GM23338 (cell line): ENCODE results near the gene TRMT6. TPM values are rescaled to one million over a fixed set of nuclear protein-coding genes. Genes with fewer than 3 reads are reported as not detected.

Experiments used
- ATAC-seq: fragments of 200-7000 bp; cut with Tn5 transposase; 3 replicates; pipeline ENCODE4 v1.9.1; 2020
- DNase-seq: peaks from one replicate; pipeline ENCODE4 v3.0.0-alpha.2; 2015; ENCODE audit warnings: low spot score
- H2AFZ ChIP-seq: fragments of 200-600 bp; sonication (generic); 2 replicates; pipeline ENCODE4 v1.8.0; 2016; ENCODE audit warnings: antibody characterized with exemption, mild to moderate bottlenecking, moderate library complexity
- H3F3A ChIP-seq: fragments of 200-600 bp; sonication (generic); replicated peaks from 2 replicates; pipeline ENCODE4 v1.8.0; 2017; ENCODE audit warnings: antibody characterized with exemption, mixed run types, low read depth
- H3K27ac ChIP-seq: fragments of 200-600 bp; sonication (generic); 2 replicates; pipeline ENCODE4 v1.6.1; 2016; ENCODE audit warnings: low read depth
- H3K27me3 ChIP-seq: fragments of 200-600 bp; sonication (generic); 2 replicates; pipeline ENCODE4 v1.8.0; 2016; ENCODE audit warnings: mild to moderate bottlenecking, mixed run types, moderate library complexity; ENCODE audit not compliant: insufficient read depth
- H3K36me3 ChIP-seq: fragments of 200-600 bp; sonication (generic); 2 replicates; pipeline ENCODE4 v1.8.0; 2016; ENCODE audit warnings: mild to moderate bottlenecking; ENCODE audit not compliant: insufficient read depth
- H3K4me1 ChIP-seq: fragments of 200-600 bp; sonication (generic); 2 replicates; pipeline ENCODE4 v1.8.0; 2016; ENCODE audit warnings: mild to moderate bottlenecking, moderate library complexity; ENCODE audit not compliant: insufficient read depth
- H3K4me2 ChIP-seq: fragments of 200-600 bp; sonication (generic); 2 replicates; pipeline ENCODE4 v1.7.1; 2017; ENCODE audit warnings: mixed run types
- H3K4me3 ChIP-seq: fragments of 200-600 bp; sonication (generic); 2 replicates; pipeline ENCODE4 v1.6.1; 2016; ENCODE audit warnings: mixed run types
- H3K79me2 ChIP-seq: fragments of 200-600 bp; sonication (generic); replicated peaks from 2 replicates; pipeline ENCODE4 v1.8.0; 2017; ENCODE audit warnings: mild to moderate bottlenecking; ENCODE audit not compliant: insufficient read depth
- H3K9me2 ChIP-seq: fragments of 200-600 bp; sonication (generic); 2 replicates; pipeline ENCODE4 v1.8.0; 2017; ENCODE audit not compliant: insufficient read depth
- H4K20me1 ChIP-seq: fragments of 200-600 bp; sonication (generic); replicated peaks from 2 replicates; pipeline ENCODE4 v1.8.0; 2017; ENCODE audit warnings: mild to moderate bottlenecking; ENCODE audit not compliant: insufficient read depth
- H3K27ac Mint-ChIP-seq: 2 replicates; pipeline ENCODE4 v1.8.0; 2020; ENCODE audit warnings: inconsistent platforms, mild to moderate bottlenecking, moderate library complexity, mixed read lengths
- H3K27me3 Mint-ChIP-seq: 3 replicates; pipeline ENCODE4 v1.8.0; 2022; ENCODE audit warnings: low read depth, mild to moderate bottlenecking, moderate library complexity, mixed read lengths, inconsistent platforms; ENCODE audit not compliant: insufficient read depth, poor library complexity
- H3K36me3 Mint-ChIP-seq: 3 replicates; pipeline ENCODE4 v1.8.0; 2021; ENCODE audit warnings: low read depth, mild to moderate bottlenecking, inconsistent platforms, moderate library complexity, mixed read lengths
- H3K4me1 Mint-ChIP-seq: 3 replicates; pipeline ENCODE4 v1.8.0; 2020; ENCODE audit warnings: mild to moderate bottlenecking, inconsistent platforms, mixed read lengths
- H3K4me3 Mint-ChIP-seq: 3 replicates; pipeline ENCODE4 v1.8.0; 2021; ENCODE audit warnings: moderate library complexity, mild to moderate bottlenecking, inconsistent platforms, mixed read lengths
- H3K9me3 Mint-ChIP-seq: 3 replicates; pipeline ENCODE4 v1.8.0; 2020; ENCODE audit warnings: moderate library complexity, mild to moderate bottlenecking, inconsistent platforms, mixed read lengths
- CREB1 ChIP-seq: fragments of 250-450 bp; sonication (Bioruptor Pico); IDR thresholded peaks from 2 replicates; pipeline ENCODE4 v1.5.0; 2020; ENCODE audit warnings: low read depth, mild to moderate bottlenecking, moderate library complexity
- CTCF ChIP-seq, 2 experiments: fragments of 200-600 bp in 1 of 2; sonication (generic) in 1 of 2; conservative IDR thresholded peaks; 2 replicates each; pipeline versions ENCODE4 v1.5.1 to v1.6.1; 2016 to 2017; ENCODE audit warnings: antibody characterized with exemption in 2 of 2, low read depth in 2 of 2, mild to moderate bottlenecking in 2 of 2, moderate library complexity in 1 of 2
- EZH2 ChIP-seq: fragments of 200-600 bp; sonication (generic); IDR thresholded peaks from one replicate; pipeline ENCODE4 v1.8.0; 2017; ENCODE audit warnings: antibody characterized with exemption, mild to moderate bottlenecking, low read depth; ENCODE audit not compliant: unreplicated experiment
- EZH2phosphoT487 ChIP-seq: fragments of 200-600 bp; sonication (generic); IDR thresholded peaks from one replicate; pipeline ENCODE4 v1.8.1; 2018; ENCODE audit warnings: antibody characterized with exemption; ENCODE audit not compliant: unreplicated experiment
- JUNB ChIP-seq: IDR thresholded peaks from one replicate; pipeline ENCODE4 v1.6.1; 2016; ENCODE audit warnings: antibody characterized with exemption; ENCODE audit not compliant: unreplicated experiment
- NANOG ChIP-seq: IDR thresholded peaks from 2 replicates; pipeline ENCODE4 v1.6.1; 2016; ENCODE audit warnings: antibody characterized with exemption, borderline replicate concordance
- POLR2AphosphoS5 ChIP-seq: IDR thresholded peaks from 2 replicates; pipeline ENCODE4 v1.6.1; 2016; ENCODE audit warnings: antibody characterized with exemption, low read depth
- STAT1 ChIP-seq: IDR thresholded peaks from one replicate; pipeline ENCODE4 v1.6.1; 2016; ENCODE audit warnings: antibody characterized with exemption; ENCODE audit not compliant: unreplicated experiment
- ZNF114 ChIP-seq: fragments of 250-450 bp; sonication (Bioruptor Pico); IDR thresholded peaks from 2 replicates; pipeline ENCODE4 v1.5.0; 2020; ENCODE audit warnings: mild to moderate bottlenecking, moderate library complexity
- ZNF331 ChIP-seq: fragments of 250-450 bp; sonication (Bioruptor Pico); IDR thresholded peaks from 2 replicates; pipeline ENCODE4 v1.5.0; 2020; ENCODE audit warnings: low read depth, mild to moderate bottlenecking, moderate library complexity
- polyA plus RNA-seq: library from polyadenylated mRNA; unstranded; fragments of >200 nt; fragmentation: Nextera tagmentation; extraction: Ambion mirVana; gene quantifications from 2 replicates; pipeline ENCODE4 v1.2.1, GENCODE V29; 2016
- total RNA-seq: library from RNA; depleted of rRNA; stranded (reverse); fragments of >200 nt; shearing (Covaris generic); gene quantifications from 2 replicates; pipeline ENCODE4 v1.2.3, GENCODE V29; 2014
- TF ChIP-seq, protein P1 (sequence below): fragments of 250-450 bp; sonication (Bioruptor Pico); IDR thresholded peaks from 2 replicates; pipeline ENCODE4 v1.5.0; 2020; ENCODE audit warnings: mild to moderate bottlenecking, moderate library complexity
- TF ChIP-seq, protein P2 (sequence below): IDR thresholded peaks from 2 replicates; pipeline ENCODE4 v1.6.1; 2016; ENCODE audit warnings: antibody characterized with exemption
- TF ChIP-seq, protein P3 (sequence below): IDR thresholded peaks from one replicate; pipeline ENCODE4 v1.6.1; 2018; ENCODE audit warnings: antibody characterized with exemption; ENCODE audit not compliant: unreplicated experiment

Gene TRMT6
- total and polyA plus RNA-seq, 2 experiments from 2014 or later = 15.5 to 26.3 TPM

DNA sequence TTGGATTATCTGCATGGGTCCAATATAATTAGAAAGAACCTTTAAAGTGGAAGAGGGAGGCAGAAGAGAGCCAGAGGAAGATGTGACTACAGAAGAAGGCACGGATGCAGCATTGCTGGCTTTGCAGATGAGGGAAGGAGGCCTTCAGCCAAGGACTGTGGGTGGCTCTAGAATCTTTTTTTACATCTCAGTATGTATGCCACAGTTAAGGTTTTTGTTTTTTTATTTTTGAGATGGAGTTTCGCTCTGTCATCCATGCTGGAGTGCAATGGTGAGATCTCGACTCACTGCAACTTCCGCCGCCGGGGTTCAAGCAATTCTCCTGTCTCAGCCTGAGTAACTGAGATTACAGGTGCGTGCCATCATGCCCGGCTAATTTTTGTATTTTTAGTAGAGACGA, 49.5 kb upstream of the TRMT6 start:
- H4K20me1 ChIP-seq = no peaks in the 10 kb centered on the region; the same call in 1 of the 2 replicates
- TF ChIP-seq CREB1 (CRISPR knock-in tag) (no peak), STAT1 (no peak), JUNB (no peak), EZH2 (no peak), ZNF331 (no peak), EZH2phosphoT487 (no peak), CTCF (conservative IDR thresholded peaks at IDR 0.05; ENCODE audit: low read depth in 2 of 2) (no peak), POLR2AphosphoS5 (no peak), NANOG (no peak), ZNF114 (CRISPR knock-in tag) (no peak)
- TF ChIP-seq, protein P1, sequence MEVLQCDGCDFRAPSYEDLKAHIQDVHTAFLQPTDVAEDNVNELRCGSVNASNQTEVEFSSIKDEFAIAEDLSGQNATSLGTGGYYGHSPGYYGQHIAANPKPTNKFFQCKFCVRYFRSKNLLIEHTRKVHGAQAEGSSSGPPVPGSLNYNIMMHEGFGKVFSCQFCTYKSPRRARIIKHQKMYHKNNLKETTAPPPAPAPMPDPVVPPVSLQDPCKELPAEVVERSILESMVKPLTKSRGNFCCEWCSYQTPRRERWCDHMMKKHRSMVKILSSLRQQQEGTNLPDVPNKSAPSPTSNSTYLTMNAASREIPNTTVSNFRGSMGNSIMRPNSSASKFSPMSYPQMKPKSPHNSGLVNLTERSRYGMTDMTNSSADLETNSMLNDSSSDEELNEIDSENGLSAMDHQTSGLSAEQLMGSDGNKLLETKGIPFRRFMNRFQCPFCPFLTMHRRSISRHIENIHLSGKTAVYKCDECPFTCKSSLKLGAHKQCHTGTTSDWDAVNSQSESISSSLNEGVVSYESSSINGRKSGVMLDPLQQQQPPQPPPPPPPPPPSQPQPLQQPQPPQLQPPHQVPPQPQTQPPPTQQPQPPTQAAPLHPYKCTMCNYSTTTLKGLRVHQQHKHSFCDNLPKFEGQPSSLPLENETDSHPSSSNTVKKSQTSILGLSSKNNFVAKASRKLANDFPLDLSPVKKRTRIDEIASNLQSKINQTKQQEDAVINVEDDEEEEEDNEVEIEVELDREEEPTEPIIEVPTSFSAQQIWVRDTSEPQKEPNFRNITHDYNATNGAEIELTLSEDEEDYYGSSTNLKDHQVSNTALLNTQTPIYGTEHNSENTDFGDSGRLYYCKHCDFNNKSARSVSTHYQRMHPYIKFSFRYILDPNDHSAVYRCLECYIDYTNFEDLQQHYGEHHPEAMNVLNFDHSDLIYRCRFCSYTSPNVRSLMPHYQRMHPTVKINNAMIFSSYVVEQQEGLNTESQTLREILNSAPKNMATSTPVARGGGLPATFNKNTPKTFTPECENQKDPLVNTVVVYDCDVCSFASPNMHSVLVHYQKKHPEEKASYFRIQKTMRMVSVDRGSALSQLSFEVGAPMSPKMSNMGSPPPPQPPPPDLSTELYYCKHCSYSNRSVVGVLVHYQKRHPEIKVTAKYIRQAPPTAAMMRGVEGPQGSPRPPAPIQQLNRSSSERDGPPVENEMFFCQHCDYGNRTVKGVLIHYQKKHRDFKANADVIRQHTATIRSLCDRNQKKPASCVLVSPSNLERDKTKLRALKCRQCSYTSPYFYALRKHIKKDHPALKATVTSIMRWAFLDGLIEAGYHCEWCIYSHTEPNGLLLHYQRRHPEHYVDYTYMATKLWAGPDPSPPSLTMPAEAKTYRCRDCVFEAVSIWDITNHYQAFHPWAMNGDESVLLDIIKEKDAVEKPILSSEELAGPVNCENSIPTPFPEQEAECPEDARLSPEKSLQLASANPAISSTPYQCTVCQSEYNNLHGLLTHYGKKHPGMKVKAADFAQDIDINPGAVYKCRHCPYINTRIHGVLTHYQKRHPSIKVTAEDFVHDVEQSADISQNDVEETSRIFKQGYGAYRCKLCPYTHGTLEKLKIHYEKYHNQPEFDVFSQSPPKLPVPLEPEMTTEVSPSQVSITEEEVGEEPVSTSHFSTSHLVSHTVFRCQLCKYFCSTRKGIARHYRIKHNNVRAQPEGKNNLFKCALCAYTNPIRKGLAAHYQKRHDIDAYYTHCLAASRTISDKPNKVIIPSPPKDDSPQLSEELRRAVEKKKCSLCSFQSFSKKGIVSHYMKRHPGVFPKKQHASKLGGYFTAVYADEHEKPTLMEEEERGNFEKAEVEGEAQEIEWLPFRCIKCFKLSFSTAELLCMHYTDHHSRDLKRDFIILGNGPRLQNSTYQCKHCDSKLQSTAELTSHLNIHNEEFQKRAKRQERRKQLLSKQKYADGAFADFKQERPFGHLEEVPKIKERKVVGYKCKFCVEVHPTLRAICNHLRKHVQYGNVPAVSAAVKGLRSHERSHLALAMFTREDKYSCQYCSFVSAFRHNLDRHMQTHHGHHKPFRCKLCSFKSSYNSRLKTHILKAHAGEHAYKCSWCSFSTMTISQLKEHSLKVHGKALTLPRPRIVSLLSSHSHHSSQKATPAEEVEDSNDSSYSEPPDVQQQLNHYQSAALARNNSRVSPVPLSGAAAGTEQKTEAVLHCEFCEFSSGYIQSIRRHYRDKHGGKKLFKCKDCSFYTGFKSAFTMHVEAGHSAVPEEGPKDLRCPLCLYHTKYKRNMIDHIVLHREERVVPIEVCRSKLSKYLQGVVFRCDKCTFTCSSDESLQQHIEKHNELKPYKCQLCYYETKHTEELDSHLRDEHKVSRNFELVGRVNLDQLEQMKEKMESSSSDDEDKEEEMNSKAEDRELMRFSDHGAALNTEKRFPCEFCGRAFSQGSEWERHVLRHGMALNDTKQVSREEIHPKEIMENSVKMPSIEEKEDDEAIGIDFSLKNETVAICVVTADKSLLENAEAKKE (CRISPR knock-in tag) = no peak
- TF ChIP-seq, protein P2, sequence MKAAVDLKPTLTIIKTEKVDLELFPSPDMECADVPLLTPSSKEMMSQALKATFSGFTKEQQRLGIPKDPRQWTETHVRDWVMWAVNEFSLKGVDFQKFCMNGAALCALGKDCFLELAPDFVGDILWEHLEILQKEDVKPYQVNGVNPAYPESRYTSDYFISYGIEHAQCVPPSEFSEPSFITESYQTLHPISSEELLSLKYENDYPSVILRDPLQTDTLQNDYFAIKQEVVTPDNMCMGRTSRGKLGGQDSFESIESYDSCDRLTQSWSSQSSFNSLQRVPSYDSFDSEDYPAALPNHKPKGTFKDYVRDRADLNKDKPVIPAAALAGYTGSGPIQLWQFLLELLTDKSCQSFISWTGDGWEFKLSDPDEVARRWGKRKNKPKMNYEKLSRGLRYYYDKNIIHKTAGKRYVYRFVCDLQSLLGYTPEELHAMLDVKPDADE = no peak
- TF ChIP-seq, protein P3, sequence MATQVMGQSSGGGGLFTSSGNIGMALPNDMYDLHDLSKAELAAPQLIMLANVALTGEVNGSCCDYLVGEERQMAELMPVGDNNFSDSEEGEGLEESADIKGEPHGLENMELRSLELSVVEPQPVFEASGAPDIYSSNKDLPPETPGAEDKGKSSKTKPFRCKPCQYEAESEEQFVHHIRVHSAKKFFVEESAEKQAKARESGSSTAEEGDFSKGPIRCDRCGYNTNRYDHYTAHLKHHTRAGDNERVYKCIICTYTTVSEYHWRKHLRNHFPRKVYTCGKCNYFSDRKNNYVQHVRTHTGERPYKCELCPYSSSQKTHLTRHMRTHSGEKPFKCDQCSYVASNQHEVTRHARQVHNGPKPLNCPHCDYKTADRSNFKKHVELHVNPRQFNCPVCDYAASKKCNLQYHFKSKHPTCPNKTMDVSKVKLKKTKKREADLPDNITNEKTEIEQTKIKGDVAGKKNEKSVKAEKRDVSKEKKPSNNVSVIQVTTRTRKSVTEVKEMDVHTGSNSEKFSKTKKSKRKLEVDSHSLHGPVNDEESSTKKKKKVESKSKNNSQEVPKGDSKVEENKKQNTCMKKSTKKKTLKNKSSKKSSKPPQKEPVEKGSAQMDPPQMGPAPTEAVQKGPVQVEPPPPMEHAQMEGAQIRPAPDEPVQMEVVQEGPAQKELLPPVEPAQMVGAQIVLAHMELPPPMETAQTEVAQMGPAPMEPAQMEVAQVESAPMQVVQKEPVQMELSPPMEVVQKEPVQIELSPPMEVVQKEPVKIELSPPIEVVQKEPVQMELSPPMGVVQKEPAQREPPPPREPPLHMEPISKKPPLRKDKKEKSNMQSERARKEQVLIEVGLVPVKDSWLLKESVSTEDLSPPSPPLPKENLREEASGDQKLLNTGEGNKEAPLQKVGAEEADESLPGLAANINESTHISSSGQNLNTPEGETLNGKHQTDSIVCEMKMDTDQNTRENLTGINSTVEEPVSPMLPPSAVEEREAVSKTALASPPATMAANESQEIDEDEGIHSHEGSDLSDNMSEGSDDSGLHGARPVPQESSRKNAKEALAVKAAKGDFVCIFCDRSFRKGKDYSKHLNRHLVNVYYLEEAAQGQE = no peak
- peaks cover 2% of the 10 kb centered on the region; the same call in 1 of the 2 replicates for H3K36me3 ChIP-seq
- no peaks in the 10 kb centered on the region for H3F3A ChIP-seq
- H3K4me3 Mint-ChIP-seq = no peak overlapping the region
- H3K4me1 Mint-ChIP-seq = peaks cover 7% of the 10 kb centered on the region
- no peaks in the 10 kb centered on the region for H3K79me2 ChIP-seq
- H3K4me2 ChIP-seq = no peak overlapping the region
- H3K9me2 ChIP-seq = no peaks in the 10 kb centered on the region
- peaks cover 3% of the 10 kb centered on the region for H3K27me3 Mint-ChIP-seq
- H3K27ac Mint-ChIP-seq = no peak overlapping the region
- H3K27ac ChIP-seq = no peak overlapping the region
- H2AFZ ChIP-seq = no peak overlapping the region
- H3K27me3 ChIP-seq = no peaks in the 10 kb centered on the region
- DNase-seq = no peak
- no peaks in the 10 kb centered on the region for H3K9me3 Mint-ChIP-seq
- no peaks in the 10 kb centered on the region; the same call in 1 of the 2 replicates for H3K4me1 ChIP-seq
- peaks cover 13% of the 10 kb centered on the region for H3K36me3 Mint-ChIP-seq
- no peak overlapping the region for H3K4me3 ChIP-seq
- ATAC-seq = no peak
